GM23338 (cell line): ENCODE results near the gene AQP6. TPM values are rescaled to one million over a fixed set of nuclear protein-coding genes. Genes with fewer than 3 reads are reported as not detected.

Source experiments
- CREB1 ChIP-seq: fragments of 250-450 bp; sonication (Bioruptor Pico); IDR thresholded peaks from 2 replicates; pipeline ENCODE4 v1.5.0; 2020; ENCODE audit warnings: low read depth, mild to moderate bottlenecking, moderate library complexity
- EZH2 ChIP-seq: fragments of 200-600 bp; sonication (generic); IDR thresholded peaks from one replicate; pipeline ENCODE4 v1.8.0; 2017; ENCODE audit warnings: antibody characterized with exemption, mild to moderate bottlenecking, low read depth; ENCODE audit not compliant: unreplicated experiment
- JUNB ChIP-seq: IDR thresholded peaks from one replicate; pipeline ENCODE4 v1.6.1; 2016; ENCODE audit warnings: antibody characterized with exemption; ENCODE audit not compliant: unreplicated experiment
- POLR2AphosphoS5 ChIP-seq: IDR thresholded peaks from 2 replicates; pipeline ENCODE4 v1.6.1; 2016; ENCODE audit warnings: antibody characterized with exemption, low read depth
- STAT1 ChIP-seq: IDR thresholded peaks from one replicate; pipeline ENCODE4 v1.6.1; 2016; ENCODE audit warnings: antibody characterized with exemption; ENCODE audit not compliant: unreplicated experiment
- ZNF114 ChIP-seq: fragments of 250-450 bp; sonication (Bioruptor Pico); IDR thresholded peaks from 2 replicates; pipeline ENCODE4 v1.5.0; 2020; ENCODE audit warnings: mild to moderate bottlenecking, moderate library complexity
- polyA plus RNA-seq: library from polyadenylated mRNA; unstranded; fragments of >200 nt; fragmentation: Nextera tagmentation; extraction: Ambion mirVana; gene quantifications from 2 replicates; pipeline ENCODE4 v1.2.1, GENCODE V29; 2016
- total RNA-seq: library from RNA; depleted of rRNA; stranded (reverse); fragments of >200 nt; shearing (Covaris generic); gene quantifications from 2 replicates; pipeline ENCODE4 v1.2.3, GENCODE V29; 2014
- TF ChIP-seq, protein P1 (sequence below): fragments of 250-450 bp; sonication (Bioruptor Pico); IDR thresholded peaks from 2 replicates; pipeline ENCODE4 v1.5.0; 2020; ENCODE audit warnings: mild to moderate bottlenecking, moderate library complexity
- TF ChIP-seq, protein P2 (sequence below): IDR thresholded peaks from one replicate; pipeline ENCODE4 v1.6.1; 2018; ENCODE audit warnings: antibody characterized with exemption; ENCODE audit not compliant: unreplicated experiment

Gene AQP6
- total and polyA plus RNA-seq, 2 experiments from 2014 or later, result 0.08 TPM; not detected in 1

DNA sequence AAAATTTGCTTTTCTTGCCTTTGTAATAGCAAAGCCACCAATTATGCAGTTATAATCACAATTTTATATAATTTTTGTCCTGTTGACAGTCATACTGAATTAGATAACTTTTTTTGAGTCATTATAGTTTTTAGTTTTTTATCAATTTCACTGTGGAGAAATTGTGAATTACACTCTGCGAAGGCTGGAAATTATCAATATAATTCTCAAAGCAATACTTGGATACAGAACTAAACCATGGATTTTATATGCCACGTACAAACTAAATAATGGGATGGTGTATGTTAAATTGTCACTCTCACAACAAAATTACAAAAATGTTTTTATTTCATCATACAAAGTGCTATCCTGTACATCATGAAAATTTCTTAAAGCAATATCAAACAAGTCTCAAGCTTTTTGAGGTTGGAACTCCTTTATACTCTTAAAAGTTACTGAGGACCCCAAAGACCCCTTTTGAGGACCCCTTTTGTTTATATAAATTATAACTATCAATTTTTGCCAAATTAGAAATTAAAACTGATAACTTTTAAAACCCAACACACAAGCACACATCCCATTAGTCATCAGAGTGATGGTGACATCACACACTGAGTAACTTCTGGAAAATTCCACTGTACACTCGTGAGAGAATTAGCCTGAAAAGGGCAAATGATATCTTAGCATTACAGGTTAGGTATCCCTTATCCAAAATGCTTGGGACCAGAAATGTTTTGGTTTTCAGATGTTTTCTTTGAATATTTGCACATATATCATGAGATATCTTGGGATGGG, 42.0 kb upstream of the AQP6 start (continued):
- TF ChIP-seq, protein P1, sequence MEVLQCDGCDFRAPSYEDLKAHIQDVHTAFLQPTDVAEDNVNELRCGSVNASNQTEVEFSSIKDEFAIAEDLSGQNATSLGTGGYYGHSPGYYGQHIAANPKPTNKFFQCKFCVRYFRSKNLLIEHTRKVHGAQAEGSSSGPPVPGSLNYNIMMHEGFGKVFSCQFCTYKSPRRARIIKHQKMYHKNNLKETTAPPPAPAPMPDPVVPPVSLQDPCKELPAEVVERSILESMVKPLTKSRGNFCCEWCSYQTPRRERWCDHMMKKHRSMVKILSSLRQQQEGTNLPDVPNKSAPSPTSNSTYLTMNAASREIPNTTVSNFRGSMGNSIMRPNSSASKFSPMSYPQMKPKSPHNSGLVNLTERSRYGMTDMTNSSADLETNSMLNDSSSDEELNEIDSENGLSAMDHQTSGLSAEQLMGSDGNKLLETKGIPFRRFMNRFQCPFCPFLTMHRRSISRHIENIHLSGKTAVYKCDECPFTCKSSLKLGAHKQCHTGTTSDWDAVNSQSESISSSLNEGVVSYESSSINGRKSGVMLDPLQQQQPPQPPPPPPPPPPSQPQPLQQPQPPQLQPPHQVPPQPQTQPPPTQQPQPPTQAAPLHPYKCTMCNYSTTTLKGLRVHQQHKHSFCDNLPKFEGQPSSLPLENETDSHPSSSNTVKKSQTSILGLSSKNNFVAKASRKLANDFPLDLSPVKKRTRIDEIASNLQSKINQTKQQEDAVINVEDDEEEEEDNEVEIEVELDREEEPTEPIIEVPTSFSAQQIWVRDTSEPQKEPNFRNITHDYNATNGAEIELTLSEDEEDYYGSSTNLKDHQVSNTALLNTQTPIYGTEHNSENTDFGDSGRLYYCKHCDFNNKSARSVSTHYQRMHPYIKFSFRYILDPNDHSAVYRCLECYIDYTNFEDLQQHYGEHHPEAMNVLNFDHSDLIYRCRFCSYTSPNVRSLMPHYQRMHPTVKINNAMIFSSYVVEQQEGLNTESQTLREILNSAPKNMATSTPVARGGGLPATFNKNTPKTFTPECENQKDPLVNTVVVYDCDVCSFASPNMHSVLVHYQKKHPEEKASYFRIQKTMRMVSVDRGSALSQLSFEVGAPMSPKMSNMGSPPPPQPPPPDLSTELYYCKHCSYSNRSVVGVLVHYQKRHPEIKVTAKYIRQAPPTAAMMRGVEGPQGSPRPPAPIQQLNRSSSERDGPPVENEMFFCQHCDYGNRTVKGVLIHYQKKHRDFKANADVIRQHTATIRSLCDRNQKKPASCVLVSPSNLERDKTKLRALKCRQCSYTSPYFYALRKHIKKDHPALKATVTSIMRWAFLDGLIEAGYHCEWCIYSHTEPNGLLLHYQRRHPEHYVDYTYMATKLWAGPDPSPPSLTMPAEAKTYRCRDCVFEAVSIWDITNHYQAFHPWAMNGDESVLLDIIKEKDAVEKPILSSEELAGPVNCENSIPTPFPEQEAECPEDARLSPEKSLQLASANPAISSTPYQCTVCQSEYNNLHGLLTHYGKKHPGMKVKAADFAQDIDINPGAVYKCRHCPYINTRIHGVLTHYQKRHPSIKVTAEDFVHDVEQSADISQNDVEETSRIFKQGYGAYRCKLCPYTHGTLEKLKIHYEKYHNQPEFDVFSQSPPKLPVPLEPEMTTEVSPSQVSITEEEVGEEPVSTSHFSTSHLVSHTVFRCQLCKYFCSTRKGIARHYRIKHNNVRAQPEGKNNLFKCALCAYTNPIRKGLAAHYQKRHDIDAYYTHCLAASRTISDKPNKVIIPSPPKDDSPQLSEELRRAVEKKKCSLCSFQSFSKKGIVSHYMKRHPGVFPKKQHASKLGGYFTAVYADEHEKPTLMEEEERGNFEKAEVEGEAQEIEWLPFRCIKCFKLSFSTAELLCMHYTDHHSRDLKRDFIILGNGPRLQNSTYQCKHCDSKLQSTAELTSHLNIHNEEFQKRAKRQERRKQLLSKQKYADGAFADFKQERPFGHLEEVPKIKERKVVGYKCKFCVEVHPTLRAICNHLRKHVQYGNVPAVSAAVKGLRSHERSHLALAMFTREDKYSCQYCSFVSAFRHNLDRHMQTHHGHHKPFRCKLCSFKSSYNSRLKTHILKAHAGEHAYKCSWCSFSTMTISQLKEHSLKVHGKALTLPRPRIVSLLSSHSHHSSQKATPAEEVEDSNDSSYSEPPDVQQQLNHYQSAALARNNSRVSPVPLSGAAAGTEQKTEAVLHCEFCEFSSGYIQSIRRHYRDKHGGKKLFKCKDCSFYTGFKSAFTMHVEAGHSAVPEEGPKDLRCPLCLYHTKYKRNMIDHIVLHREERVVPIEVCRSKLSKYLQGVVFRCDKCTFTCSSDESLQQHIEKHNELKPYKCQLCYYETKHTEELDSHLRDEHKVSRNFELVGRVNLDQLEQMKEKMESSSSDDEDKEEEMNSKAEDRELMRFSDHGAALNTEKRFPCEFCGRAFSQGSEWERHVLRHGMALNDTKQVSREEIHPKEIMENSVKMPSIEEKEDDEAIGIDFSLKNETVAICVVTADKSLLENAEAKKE, result no peak
- no peak for TF ChIP-seq POLR2AphosphoS5
- TF ChIP-seq EZH2, result no peak
- no peak for TF ChIP-seq ZNF114 (CRISPR knock-in tag)
- TF ChIP-seq CREB1, result no peak
- no peak for TF ChIP-seq JUNB
- TF ChIP-seq, protein P2, sequence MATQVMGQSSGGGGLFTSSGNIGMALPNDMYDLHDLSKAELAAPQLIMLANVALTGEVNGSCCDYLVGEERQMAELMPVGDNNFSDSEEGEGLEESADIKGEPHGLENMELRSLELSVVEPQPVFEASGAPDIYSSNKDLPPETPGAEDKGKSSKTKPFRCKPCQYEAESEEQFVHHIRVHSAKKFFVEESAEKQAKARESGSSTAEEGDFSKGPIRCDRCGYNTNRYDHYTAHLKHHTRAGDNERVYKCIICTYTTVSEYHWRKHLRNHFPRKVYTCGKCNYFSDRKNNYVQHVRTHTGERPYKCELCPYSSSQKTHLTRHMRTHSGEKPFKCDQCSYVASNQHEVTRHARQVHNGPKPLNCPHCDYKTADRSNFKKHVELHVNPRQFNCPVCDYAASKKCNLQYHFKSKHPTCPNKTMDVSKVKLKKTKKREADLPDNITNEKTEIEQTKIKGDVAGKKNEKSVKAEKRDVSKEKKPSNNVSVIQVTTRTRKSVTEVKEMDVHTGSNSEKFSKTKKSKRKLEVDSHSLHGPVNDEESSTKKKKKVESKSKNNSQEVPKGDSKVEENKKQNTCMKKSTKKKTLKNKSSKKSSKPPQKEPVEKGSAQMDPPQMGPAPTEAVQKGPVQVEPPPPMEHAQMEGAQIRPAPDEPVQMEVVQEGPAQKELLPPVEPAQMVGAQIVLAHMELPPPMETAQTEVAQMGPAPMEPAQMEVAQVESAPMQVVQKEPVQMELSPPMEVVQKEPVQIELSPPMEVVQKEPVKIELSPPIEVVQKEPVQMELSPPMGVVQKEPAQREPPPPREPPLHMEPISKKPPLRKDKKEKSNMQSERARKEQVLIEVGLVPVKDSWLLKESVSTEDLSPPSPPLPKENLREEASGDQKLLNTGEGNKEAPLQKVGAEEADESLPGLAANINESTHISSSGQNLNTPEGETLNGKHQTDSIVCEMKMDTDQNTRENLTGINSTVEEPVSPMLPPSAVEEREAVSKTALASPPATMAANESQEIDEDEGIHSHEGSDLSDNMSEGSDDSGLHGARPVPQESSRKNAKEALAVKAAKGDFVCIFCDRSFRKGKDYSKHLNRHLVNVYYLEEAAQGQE, result no peak
- no peak for TF ChIP-seq STAT1
